Endothelial cell of umbilical vein (primary cell): ENCODE measurements around the gene PHYH. TPM values are rescaled to one million over a fixed set of nuclear protein-coding genes. Genes with fewer than 3 reads are reported as not detected.

Experiments
- BruUV-seq: library from RNA; stranded (reverse); fragments of 400-500 nt; replicated peaks from 2 replicates; lab custom pipeline; 2021; lab: Mats Ljungman, UMichigan
- CTCF ChIA-PET: fragments of 300-600, 350-600 bp; sonication (Branson Sonifier 250); formaldehyde crosslinking; loops from one replicate; lab custom pipeline; 2021; ENCODE audit warnings: antibody characterized with exemption, inconsistent platforms; lab: Charles Lee
- POLR2A ChIA-PET: fragments of 300-600, 350-600 bp; sonication (Branson Sonifier 250); formaldehyde crosslinking; loops from one replicate; lab custom pipeline; 2021; ENCODE audit warnings: antibody characterized with exemption, inconsistent platforms; lab: Charles Lee
- DNase-seq: peaks from one replicate; pipeline ENCODE4 v3.0.0-alpha.2; 2011; ENCODE audit warnings: low read depth, low spot score
- FAIRE-seq: peaks from 2 replicates; lab custom pipeline; 2011; peaks lifted over from hg19 to GRCh38; lab: Jason Lieb, UNC
- H2AFZ ChIP-seq: 2 replicates; pipeline ENCODE4 v1.6.0; 2012; ENCODE audit warnings: low read depth, low read length, control low read depth, inconsistent platforms
- H3K27ac ChIP-seq: 2 replicates; pipeline ENCODE4 v1.5.1; 2011; ENCODE audit warnings: low read depth, mild to moderate bottlenecking, control low read depth, low read length, moderate library complexity; ENCODE audit not compliant: insufficient read depth
- H3K27me3 ChIP-seq, 2 experiments: 2 replicates each; pipeline versions ENCODE4 v1.6.0 to v1.6.1; 2011; ENCODE audit warnings: low read length in 2 of 2, mixed read lengths in 1 of 2; ENCODE audit not compliant: control insufficient read depth in 2 of 2, insufficient read depth in 2 of 2
- H3K36me3 ChIP-seq, 2 experiments: 2 replicates in 1 of 2; 3 replicates in 1 of 2; pipeline ENCODE4 v1.5.1; 2011; ENCODE audit warnings: low read length in 2 of 2, mild to moderate bottlenecking in 1 of 2, moderate library complexity in 1 of 2; ENCODE audit not compliant: control insufficient read depth in 2 of 2, insufficient read depth in 2 of 2; ENCODE audit errors: extremely low read depth in 1 of 2
- H3K4me1 ChIP-seq: 3 replicates; pipeline ENCODE4 v1.5.1; 2011; ENCODE audit warnings: mild to moderate bottlenecking, low read length; ENCODE audit not compliant: control insufficient read depth, insufficient read depth; ENCODE audit errors: extremely low read depth
- H3K4me2 ChIP-seq: 2 replicates; pipeline ENCODE4 v1.6.1; 2011; ENCODE audit warnings: low read length, control low read depth, mixed read lengths; ENCODE audit not compliant: insufficient read depth
- H3K4me3 ChIP-seq, 3 experiments: fragments of 200-600 bp in 1 of 3; sonication (generic), shearing (Covaris generic) in 1 of 3; replicated peaks in 1 of 3; 2 replicates each; pipeline ENCODE4 v1.5.1; 2011 to 2016; ENCODE audit warnings: control low read depth in 3 of 3, low read length in 3 of 3, mild to moderate bottlenecking in 2 of 3, inconsistent platforms in 1 of 3, low read depth in 1 of 3, moderate library complexity in 1 of 3; ENCODE audit not compliant: insufficient read depth in 1 of 3
- H3K79me2 ChIP-seq: 2 replicates; pipeline ENCODE4 v1.6.0; 2012; ENCODE audit warnings: low read length, inconsistent platforms; ENCODE audit not compliant: control insufficient read depth, insufficient read depth
- H3K9ac ChIP-seq: replicated peaks from 2 replicates; pipeline ENCODE3; 2011; ENCODE audit warnings: low read length, control low read depth; ENCODE audit not compliant: insufficient read depth; ENCODE audit errors: extremely low read depth
- H3K9me1 ChIP-seq: replicated peaks from 3 replicates; pipeline ENCODE4 v1.6.0; 2011; ENCODE audit warnings: mild to moderate bottlenecking, low read length; ENCODE audit not compliant: control insufficient read depth, insufficient read depth; ENCODE audit errors: extremely low read depth
- H3K9me3 ChIP-seq: replicated peaks from 2 replicates; pipeline ENCODE4 v1.5.1; 2012; ENCODE audit warnings: low read length, inconsistent platforms; ENCODE audit not compliant: control insufficient read depth, insufficient read depth
- H4K20me1 ChIP-seq: replicated peaks from 2 replicates; pipeline ENCODE3; 2011; ENCODE audit warnings: mild to moderate bottlenecking, low read length; ENCODE audit not compliant: control insufficient read depth, insufficient read depth; ENCODE audit errors: extremely low read depth
- EZH2 ChIP-seq: IDR thresholded peaks from 2 replicates; pipeline ENCODE4 v1.6.1; 2012; ENCODE audit warnings: borderline replicate concordance, low read depth, mild to moderate bottlenecking, moderate library complexity, low read length, inconsistent platforms; ENCODE audit not compliant: severe bottlenecking
- FOS ChIP-seq: IDR thresholded peaks from 2 replicates; pipeline ENCODE4 v1.6.1; 2011; ENCODE audit warnings: mild to moderate bottlenecking, low read length, moderate library complexity, borderline replicate concordance; ENCODE audit not compliant: insufficient read depth
- GATA2 ChIP-seq: IDR thresholded peaks from 2 replicates; pipeline ENCODE4 v1.7.0; 2011; ENCODE audit warnings: low read depth, mild to moderate bottlenecking, moderate library complexity, mixed read lengths, low read length; ENCODE audit not compliant: insufficient read length, insufficient read depth
- JUN ChIP-seq: IDR thresholded peaks from 2 replicates; pipeline ENCODE4 v1.6.1; 2011; ENCODE audit warnings: borderline replicate concordance, low read depth; ENCODE audit not compliant: insufficient read length, insufficient read depth
- MYC ChIP-seq: IDR thresholded peaks from one replicate; pipeline ENCODE4 v1.6.1; 2011; ENCODE audit warnings: mild to moderate bottlenecking, low read depth, low read length
- POLR2A ChIP-seq: IDR thresholded peaks from 2 replicates; pipeline ENCODE4 v1.6.1; 2012; ENCODE audit warnings: low read depth, mild to moderate bottlenecking, control low read depth, low read length
- POLR2AphosphoS5 ChIP-seq: IDR thresholded peaks from 2 replicates; pipeline ENCODE4 v1.6.1; 2012; ENCODE audit warnings: low read depth, mild to moderate bottlenecking, control low read depth, low read length, moderate library complexity; ENCODE audit not compliant: insufficient read depth
- dilution Hi-C: fragments of 300-500 bp; cut with MboI; formaldehyde crosslinking; loops from one replicate; pipeline ENCODE4 v1.15.0; 2019; ENCODE audit warnings: low sequenced_read_pairs; ENCODE audit not compliant: extremely low pct_ligation_motif_present
- intact Hi-C: fragments of 100-400 bp; cut with micrococcal nuclease; formaldehyde crosslinking; loops from one replicate; pipeline ENCODE4 v1.10.0; 2022
- polyA plus RNA-seq, 4 experiments: library from polyadenylated mRNA; depleted of rRNA in 3 of 4; stranded (reverse) in 3 of 4; unstranded in 1 of 4; fragments of >200 nt; gene quantifications; 2 replicates each; pipeline versions ENCODE4 v1.2.1 to v1.2.3, GENCODE V29; 2011 to 2012; ENCODE audit warnings: missing spikeins in 1 of 4
- total RNA-seq: library from RNA; stranded (reverse); gene quantifications from 2 replicates; pipeline ENCODE4 v1.2.3, GENCODE V29; 2021
- TF ChIP-seq, protein P1 (sequence below): IDR thresholded peaks from 2 replicates; pipeline ENCODE4 v1.6.1; 2011; ENCODE audit not compliant: insufficient read depth, insufficient read length
- TF ChIP-seq, protein P2 (sequence below), 2 donors: IDR thresholded peaks; 1 replicate in 1 of 2; 2 replicates in 1 of 2; pipeline ENCODE4 v1.5.1; 2011; ENCODE audit warnings: low read length in 2 of 2, mild to moderate bottlenecking in 2 of 2, moderate library complexity in 2 of 2, control low read depth in 1 of 2, inconsistent platforms in 1 of 2, low read depth in 1 of 2; ENCODE audit not compliant: insufficient read depth in 1 of 2; ENCODE audit errors: extremely low read depth in 1 of 2

Gene PHYH
- total and polyA plus RNA-seq, 2 donors (not counting 3 experiments of a cell fraction or from before 2014, with no cell fraction given) = 4.7 to 9.4 TPM

DNA sequence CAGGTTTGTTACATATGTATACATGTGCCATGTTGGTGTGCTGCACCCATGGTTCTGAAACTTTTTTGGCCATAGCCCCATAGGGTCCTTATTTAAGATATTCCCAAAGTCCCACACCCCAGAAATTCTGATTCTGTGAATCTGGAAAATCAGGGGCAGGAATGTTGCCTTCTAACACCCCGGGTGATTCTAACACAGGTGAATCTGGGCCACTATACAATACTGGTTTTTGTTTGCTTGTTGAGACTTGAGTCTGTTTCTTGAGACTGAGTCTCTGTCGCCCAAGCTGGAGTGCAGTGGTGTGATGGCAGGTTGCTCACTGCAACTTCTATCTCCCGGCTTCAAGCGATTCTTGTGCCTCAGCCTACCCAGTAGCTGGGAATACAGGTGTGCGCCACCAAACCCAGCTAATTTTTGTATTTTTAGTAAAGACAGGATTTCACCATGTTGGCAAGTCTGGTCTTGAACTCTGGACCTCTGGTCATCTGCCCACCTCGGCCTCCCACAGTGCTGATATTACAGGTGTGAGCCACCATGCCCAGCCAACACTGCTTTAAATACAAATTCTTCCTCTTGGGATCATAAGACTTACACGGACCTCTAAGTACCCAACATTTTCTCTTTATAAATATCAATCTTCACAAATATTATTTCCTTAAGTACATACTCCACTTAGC is 16.9 kb upstream of the PHYH start:
- DNase-seq = no peak

More for the DNA sequence above, 16.9 kb upstream of the PHYH start:
- TF ChIP-seq, protein P1, sequence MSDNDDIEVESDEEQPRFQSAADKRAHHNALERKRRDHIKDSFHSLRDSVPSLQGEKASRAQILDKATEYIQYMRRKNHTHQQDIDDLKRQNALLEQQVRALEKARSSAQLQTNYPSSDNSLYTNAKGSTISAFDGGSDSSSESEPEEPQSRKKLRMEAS = no peak
- TF ChIP-seq POLR2A (no peak), FOS (no peak), JUN (no peak), MYC (no peak), GATA2 (no peak), POLR2AphosphoS5 (no peak), EZH2 (no peak)
- TF ChIP-seq, protein P2, sequence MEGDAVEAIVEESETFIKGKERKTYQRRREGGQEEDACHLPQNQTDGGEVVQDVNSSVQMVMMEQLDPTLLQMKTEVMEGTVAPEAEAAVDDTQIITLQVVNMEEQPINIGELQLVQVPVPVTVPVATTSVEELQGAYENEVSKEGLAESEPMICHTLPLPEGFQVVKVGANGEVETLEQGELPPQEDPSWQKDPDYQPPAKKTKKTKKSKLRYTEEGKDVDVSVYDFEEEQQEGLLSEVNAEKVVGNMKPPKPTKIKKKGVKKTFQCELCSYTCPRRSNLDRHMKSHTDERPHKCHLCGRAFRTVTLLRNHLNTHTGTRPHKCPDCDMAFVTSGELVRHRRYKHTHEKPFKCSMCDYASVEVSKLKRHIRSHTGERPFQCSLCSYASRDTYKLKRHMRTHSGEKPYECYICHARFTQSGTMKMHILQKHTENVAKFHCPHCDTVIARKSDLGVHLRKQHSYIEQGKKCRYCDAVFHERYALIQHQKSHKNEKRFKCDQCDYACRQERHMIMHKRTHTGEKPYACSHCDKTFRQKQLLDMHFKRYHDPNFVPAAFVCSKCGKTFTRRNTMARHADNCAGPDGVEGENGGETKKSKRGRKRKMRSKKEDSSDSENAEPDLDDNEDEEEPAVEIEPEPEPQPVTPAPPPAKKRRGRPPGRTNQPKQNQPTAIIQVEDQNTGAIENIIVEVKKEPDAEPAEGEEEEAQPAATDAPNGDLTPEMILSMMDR (IDR thresholded peaks at IDR 0.05; ENCODE audit: extremely low read depth in 1 of 2, insufficient read depth in 1 of 2, low read depth in 1 of 2, low read length in 2 of 2) = no peak
- BruUV-seq = no TSS peak
- Histone ChIP-seq H3K79me2 (no peaks in the 10 kb centered on the region), H3K4me2 (no peak overlapping the region), H3K36me3 (peaks cover 0 to 8% of the 10 kb centered on the region in 2 experiments), H3K4me1 (peaks cover 4% of the 10 kb centered on the region), H3K9me3 (no peaks in the 10 kb centered on the region), H3K9me1 (no peaks in the 10 kb centered on the region), H3K27ac (no peak overlapping the region), H3K9ac (no peak overlapping the region), H2AFZ (no peak overlapping the region), H3K27me3 (no peaks in the 10 kb centered on the region), H4K20me1 (no peaks in the 10 kb centered on the region), H3K4me3 (no peak overlapping the region)
- FAIRE-seq = no peak
- dilution Hi-C loops (no loop called here), intact Hi-C loops (no loop called here)
- ChIA-PET POLR2A (interaction anchor here (0.6 to 1.2 kb wide), 3 partner anchors 14 to 18 kb away, joined by 3 read pairs; no protein-coding TSS in a partner anchor), CTCF (interaction anchor here (2.1 to 3.9 kb wide), 2 partner anchors 14 to 17 kb away, joined by 7 to 40 read pairs; partner anchors contain the start of gene PHYH)
